ENCODE results near the gene CASZ1. TPM values are rescaled to one million over a fixed set of nuclear protein-coding genes. Genes with fewer than 3 reads are reported as not detected.

Gene CASZ1
- total RNA-seq, 1 donor from 2014 or later, result 23.6 TPM

DNA sequence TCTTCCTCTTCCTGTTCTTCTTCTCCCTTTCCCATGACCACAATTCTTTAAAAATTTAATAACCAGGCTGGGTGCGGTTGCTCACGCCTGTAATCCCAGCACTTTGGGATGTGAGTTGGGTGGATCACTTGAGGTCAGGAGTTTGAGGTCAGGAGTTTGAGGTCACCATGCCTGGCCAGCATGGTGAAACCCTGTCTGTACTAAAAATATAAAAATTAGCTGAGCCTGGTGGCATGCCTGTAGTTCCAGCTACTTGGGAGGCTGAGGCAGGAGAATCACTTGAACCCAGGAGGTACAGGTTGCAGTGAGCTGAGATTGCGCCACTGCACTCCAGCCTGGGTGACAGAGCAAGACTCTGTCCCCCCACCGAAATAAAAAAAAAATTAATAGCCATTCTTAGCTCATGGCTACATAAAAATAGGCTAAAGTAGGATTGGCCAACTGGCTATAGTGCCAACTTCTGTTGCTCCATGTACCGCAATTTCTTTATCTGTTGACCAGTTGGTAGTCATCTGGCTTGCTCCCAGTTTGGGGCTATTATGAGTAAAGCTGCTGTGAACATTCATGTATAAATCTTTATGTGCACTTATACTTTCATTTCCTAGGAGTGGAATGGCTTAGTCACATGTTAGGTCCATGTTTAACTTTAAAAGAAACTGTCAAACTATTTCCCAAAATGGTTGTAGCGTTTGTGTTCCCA, 185.4 kb downstream of the CASZ1 start:
- Mint-ChIP-seq H3K9me3 (ENCODE audit: low read depth) (no peaks in the 10 kb centered on the region), H3K27ac (no peak overlapping the region), H3K36me3 (ENCODE audit: insufficient read depth) (peaks cover 3% of the 10 kb centered on the region), H3K4me1 (ENCODE audit: low read depth) (no peaks in the 10 kb centered on the region), H3K27me3 (no peaks in the 10 kb centered on the region), H3K4me3 (ENCODE audit: low read depth) (no peak overlapping the region)
- TF ChIP-seq, protein P1, sequence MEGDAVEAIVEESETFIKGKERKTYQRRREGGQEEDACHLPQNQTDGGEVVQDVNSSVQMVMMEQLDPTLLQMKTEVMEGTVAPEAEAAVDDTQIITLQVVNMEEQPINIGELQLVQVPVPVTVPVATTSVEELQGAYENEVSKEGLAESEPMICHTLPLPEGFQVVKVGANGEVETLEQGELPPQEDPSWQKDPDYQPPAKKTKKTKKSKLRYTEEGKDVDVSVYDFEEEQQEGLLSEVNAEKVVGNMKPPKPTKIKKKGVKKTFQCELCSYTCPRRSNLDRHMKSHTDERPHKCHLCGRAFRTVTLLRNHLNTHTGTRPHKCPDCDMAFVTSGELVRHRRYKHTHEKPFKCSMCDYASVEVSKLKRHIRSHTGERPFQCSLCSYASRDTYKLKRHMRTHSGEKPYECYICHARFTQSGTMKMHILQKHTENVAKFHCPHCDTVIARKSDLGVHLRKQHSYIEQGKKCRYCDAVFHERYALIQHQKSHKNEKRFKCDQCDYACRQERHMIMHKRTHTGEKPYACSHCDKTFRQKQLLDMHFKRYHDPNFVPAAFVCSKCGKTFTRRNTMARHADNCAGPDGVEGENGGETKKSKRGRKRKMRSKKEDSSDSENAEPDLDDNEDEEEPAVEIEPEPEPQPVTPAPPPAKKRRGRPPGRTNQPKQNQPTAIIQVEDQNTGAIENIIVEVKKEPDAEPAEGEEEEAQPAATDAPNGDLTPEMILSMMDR (IDR thresholded peaks at IDR 0.05; ENCODE audit: unreplicated experiment), result no peak
- no peak for DNase-seq (ENCODE audit: low spot score, unreplicated experiment)

DNA sequence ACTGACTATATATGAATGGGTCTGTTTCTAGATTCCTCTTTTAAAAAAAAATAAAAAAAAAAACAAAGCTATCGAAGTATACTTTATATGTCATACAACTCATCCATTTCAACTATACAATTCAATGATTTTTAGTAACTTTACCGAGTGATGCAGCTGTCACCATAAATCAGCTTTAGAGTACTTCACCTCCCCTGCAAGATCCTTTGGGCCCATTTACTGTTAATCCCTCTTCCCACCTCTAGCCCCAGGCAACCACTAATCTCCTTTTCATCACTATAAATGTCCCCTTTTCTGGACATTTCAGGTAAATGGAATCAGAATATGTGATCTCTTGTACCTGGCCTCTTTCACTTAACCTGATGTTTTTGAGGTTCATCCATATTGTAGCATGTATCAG, 187.8 kb downstream of the CASZ1 start:
- H3K27me3 Mint-ChIP-seq, result no peaks in the 10 kb centered on the region
- no peaks in the 10 kb centered on the region for H3K4me1 Mint-ChIP-seq (ENCODE audit: low read depth)
- DNase-seq (ENCODE audit: low spot score, unreplicated experiment), result no peak
- H3K4me3 Mint-ChIP-seq (ENCODE audit: low read depth), result no peak overlapping the region
- TF ChIP-seq, protein P1 (IDR thresholded peaks at IDR 0.05; ENCODE audit: unreplicated experiment), result no peak
- H3K27ac Mint-ChIP-seq, result no peak overlapping the region
- H3K36me3 Mint-ChIP-seq (ENCODE audit: insufficient read depth), result peaks cover 2% of the 10 kb centered on the region
- no peaks in the 10 kb centered on the region for H3K9me3 Mint-ChIP-seq (ENCODE audit: low read depth)

DNA sequence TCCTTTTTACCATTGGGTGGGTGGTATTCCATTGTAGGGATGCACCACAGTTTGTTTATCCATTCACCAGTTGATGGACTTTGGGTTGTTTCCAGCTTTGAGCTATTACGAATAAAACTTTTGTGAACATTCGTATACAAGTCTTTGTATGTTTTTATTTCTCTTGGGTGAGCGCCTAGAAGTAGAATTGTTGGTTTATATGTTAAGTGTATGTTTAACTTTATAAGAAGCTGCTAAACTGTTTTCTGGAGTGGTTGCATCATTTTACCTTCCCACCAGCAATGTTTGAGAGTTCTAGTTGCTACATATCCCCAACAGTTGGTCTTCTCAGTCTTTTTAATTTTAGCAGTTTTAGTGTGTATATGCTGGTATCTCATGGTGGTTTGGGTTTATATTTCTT, 189.2 kb downstream of the CASZ1 start:
- no peak overlapping the region for H3K4me3 Mint-ChIP-seq (ENCODE audit: low read depth)

DNA sequence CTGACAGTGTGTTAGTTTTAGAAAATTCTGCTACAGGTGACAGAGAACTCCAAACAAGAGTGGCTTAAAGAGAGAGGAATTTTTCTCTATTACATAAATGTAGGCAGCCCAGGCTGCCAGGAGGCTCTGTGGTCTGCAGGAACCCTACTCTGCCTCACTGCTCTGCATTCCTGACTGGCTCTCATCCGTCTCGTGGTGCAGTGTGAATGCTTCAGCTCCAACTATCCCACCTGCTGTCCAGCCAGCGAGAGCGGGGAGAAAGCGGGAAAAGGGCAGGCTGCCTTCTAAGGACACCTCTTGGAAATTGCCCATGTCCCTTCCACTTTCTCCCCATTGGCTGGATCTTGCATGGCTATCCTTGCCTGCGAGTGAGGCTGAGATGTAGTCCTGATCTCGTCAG, 190.4 kb downstream of the CASZ1 start:
- H3K4me1 Mint-ChIP-seq (ENCODE audit: low read depth), result peaks cover 14% of the 10 kb centered on the region
- no peaks in the 10 kb centered on the region for H3K27me3 Mint-ChIP-seq
- no peak for DNase-seq (ENCODE audit: low spot score, unreplicated experiment)
- no peaks in the 10 kb centered on the region for H3K9me3 Mint-ChIP-seq (ENCODE audit: low read depth)
- TF ChIP-seq, protein P1 (IDR thresholded peaks at IDR 0.05; ENCODE audit: unreplicated experiment), result no peak
- H3K36me3 Mint-ChIP-seq (ENCODE audit: insufficient read depth), result peaks cover 3% of the 10 kb centered on the region
- no peak overlapping the region for H3K27ac Mint-ChIP-seq
- H3K4me3 Mint-ChIP-seq (ENCODE audit: low read depth), result no peak overlapping the region

More for the DNA sequence above, 189.2 kb downstream of the CASZ1 start:
- H3K4me1 Mint-ChIP-seq (ENCODE audit: low read depth), result peaks cover 7% of the 10 kb centered on the region
- H3K27ac Mint-ChIP-seq, result no peak overlapping the region
- no peaks in the 10 kb centered on the region for H3K27me3 Mint-ChIP-seq
- DNase-seq (ENCODE audit: low spot score, unreplicated experiment), result no peak
- no peaks in the 10 kb centered on the region for H3K9me3 Mint-ChIP-seq (ENCODE audit: low read depth)
- TF ChIP-seq, protein P1 (IDR thresholded peaks at IDR 0.05; ENCODE audit: unreplicated experiment), result no peak
- H3K36me3 Mint-ChIP-seq (ENCODE audit: insufficient read depth), result peaks cover 2% of the 10 kb centered on the region

DNA sequence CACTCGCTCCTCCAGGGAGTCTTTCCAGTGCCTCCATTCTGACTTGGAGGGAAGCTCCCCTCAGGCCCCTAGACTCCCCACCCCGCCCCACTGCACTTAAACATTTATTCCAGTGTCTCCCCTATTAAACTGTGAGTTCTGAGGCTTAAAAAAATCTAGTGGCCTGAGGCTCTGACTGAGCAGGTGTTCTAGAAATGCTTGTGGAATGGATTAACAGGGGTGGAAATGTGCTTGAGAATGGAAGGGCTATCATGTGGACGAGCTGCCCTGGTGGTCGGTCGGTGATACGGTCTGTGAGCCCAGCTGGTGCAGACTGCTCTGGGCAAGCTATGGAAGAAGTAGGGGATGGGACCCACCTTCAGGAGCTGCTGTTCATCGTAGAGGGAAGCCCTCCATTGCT, 191.5 kb downstream of the CASZ1 start:
- TF ChIP-seq, protein P1 (IDR thresholded peaks at IDR 0.05; ENCODE audit: unreplicated experiment), result no peak
- Mint-ChIP-seq H3K9me3 (ENCODE audit: low read depth) (no peaks in the 10 kb centered on the region), H3K27me3 (no peaks in the 10 kb centered on the region), H3K4me3 (ENCODE audit: low read depth) (no peak overlapping the region), H3K4me1 (ENCODE audit: low read depth) (peaks cover 14% of the 10 kb centered on the region), H3K27ac (no peak overlapping the region), H3K36me3 (ENCODE audit: insufficient read depth) (peaks cover 3% of the 10 kb centered on the region)
- DNase-seq (ENCODE audit: low spot score, unreplicated experiment), result no peak
